Aorta (tissue), 5 donors: ENCODE measurements around the gene C10orf95. TPM values are rescaled to one million over a fixed set of nuclear protein-coding genes. Genes with fewer than 3 reads are reported as not detected.

ENCODE experiments used
- ATAC-seq: fragments of 200-7000 bp; cut with Tn5 transposase; one replicate; pipeline ENCODE4 v1.9.1; 2022; ENCODE audit warnings: moderate library complexity; ENCODE audit not compliant: low FRiP score
- DNase-seq, 2 donors: peaks; one replicate each; pipeline ENCODE4 v3.0.0-alpha.2; 2020
- H3K27ac ChIP-seq, 2 donors: one replicate each; pipeline ENCODE4 v1.5.1; 2013; ENCODE audit warnings: low read length in 2 of 2, mild to moderate bottlenecking in 2 of 2, moderate library complexity in 2 of 2, control low read depth in 1 of 2, inconsistent platforms in 1 of 2, low read depth in 1 of 2
- H3K27me3 ChIP-seq, 2 donors: one replicate each; pipeline ENCODE4 v1.6.1; 2013; ENCODE audit warnings: control low read depth in 1 of 2, low read length in 1 of 2, mild to moderate bottlenecking in 1 of 2, moderate library complexity in 1 of 2; ENCODE audit not compliant: insufficient read depth in 2 of 2, control insufficient read depth in 1 of 2
- H3K36me3 ChIP-seq, 2 donors: one replicate each; pipeline ENCODE4 v1.6.1; 2013; ENCODE audit warnings: control low read depth in 1 of 2, low read length in 1 of 2, mild to moderate bottlenecking in 1 of 2; ENCODE audit not compliant: insufficient read depth in 2 of 2, control insufficient read depth in 1 of 2
- H3K4me1 ChIP-seq, 2 donors: one replicate each; pipeline ENCODE4 v1.6.1; 2013; ENCODE audit warnings: low read length in 2 of 2, control low read depth in 1 of 2, mild to moderate bottlenecking in 1 of 2, moderate library complexity in 1 of 2; ENCODE audit not compliant: insufficient read depth in 2 of 2, control insufficient read depth in 1 of 2
- H3K4me3 ChIP-seq, 2 donors: one replicate each; pipeline ENCODE4 v1.5.1; 2013; ENCODE audit warnings: low read length in 2 of 2, control low read depth in 1 of 2, mild to moderate bottlenecking in 1 of 2
- H3K9me3 ChIP-seq: one replicate; pipeline ENCODE4 v1.6.1; 2013; ENCODE audit warnings: mild to moderate bottlenecking, low read length; ENCODE audit not compliant: control insufficient read depth
- WGBS, 2 donors: extraction: QIAGEN DNeasy Blood & Tissue Kit; methylation state at CpG; one replicate each; pipeline ENCODE4 v1.1.7; 2013; 5-methylcytosine and 5-hydroxymethylcytosine counted together
- intact Hi-C, 2 donors: fragments of 100-400 bp; cut with DNase I; formaldehyde crosslinking; loops; one replicate each; pipeline versions ENCODE4 v1.14.2 to v1.15.0; 2022
- polyA plus RNA-seq, 2 donors: library from polyadenylated mRNA; stranded (reverse); fragments of 200-250 nt; gene quantifications; one replicate each; pipeline ENCODE4 v1.2.3, GENCODE V29; 2013
- total RNA-seq, 2 donors: library from RNA; stranded (reverse); fragmentation: NEBNext Ultra II Directional; extraction: Animal tissue kit (Norgen Biotek cat#: 25700); gene quantifications; one replicate each; pipeline ENCODE4 v1.2.1, GENCODE V29; 2021
- donor health status: healthy with polysubstance abuse.
- donor health status: Bipolar disorder and iron deficiency.
- donor health status: DM: no; HTN: no; CAD: no.
- donor health status: DM: no; HTN: no; CAD: no.
- donor health status: DM: yes; HTN: yes; CAD: no.

C10orf95 gene
- total and polyA plus RNA-seq, 4 donors, result 0.36 TPM; not detected in 3

- DNase-seq (no peak), ATAC-seq (no peak)
- no peaks in the 10 kb centered on the region for H3K9me3 ChIP-seq
- WGBS, 2 donors, result 79 to 88% methylated on average over 6 of the region's 6 CpGs
- H3K4me1 ChIP-seq, result no peaks in the 10 kb centered on the region
- H3K27me3 ChIP-seq, result no peaks in the 10 kb centered on the region
- intact Hi-C loops, result no loop called here
- no peaks in the 10 kb centered on the region for H3K36me3 ChIP-seq
- no peak overlapping the region for H3K4me3 ChIP-seq
- no peak overlapping the region for H3K27ac ChIP-seq
Measured at GRCh38 chr10:102405632-102406031, 45.7 kb downstream of the C10orf95 start.

- DNase-seq (no peak), ATAC-seq (no peak)
- no peak overlapping the region for H3K27ac ChIP-seq
- H3K9me3 ChIP-seq, result no peaks in the 10 kb centered on the region
- intact Hi-C loops, result no loop called here
- no peaks in the 10 kb centered on the region for H3K4me1 ChIP-seq
- H3K4me3 ChIP-seq, result no peak overlapping the region
- no peaks in the 10 kb centered on the region for H3K27me3 ChIP-seq
- H3K36me3 ChIP-seq, result no peaks in the 10 kb centered on the region
- 85 to 87% methylated on average over 19 of the region's 19 CpGs for WGBS, 2 donors
Measured at GRCh38 chr10:102405108-102405571, 46.2 kb downstream of the C10orf95 start.

GRCh38 chr10:102404361-102405107 lies 46.8 kb downstream of the C10orf95 start:
- intact Hi-C loops, result no loop called here
- Histone ChIP-seq H3K36me3 (no peaks in the 10 kb centered on the region), H3K9me3 (no peaks in the 10 kb centered on the region), H3K4me3 (no peak overlapping the region), H3K27me3 (no peaks in the 10 kb centered on the region), H3K27ac (no peak overlapping the region), H3K4me1 (no peaks in the 10 kb centered on the region)
- ATAC-seq, result no peak
- WGBS, 2 donors, result 88 to 91% methylated on average over 16 to 17 of the region's 17 CpGs
- DNase-seq, result peak in 1 of 2 donors; percentile 29

GRCh38 chr10:102403115-102403514 lies 48.2 kb downstream of the C10orf95 start:
- Histone ChIP-seq H3K27ac (no peak overlapping the region), H3K4me1 (no peaks in the 10 kb centered on the region), H3K9me3 (no peaks in the 10 kb centered on the region), H3K36me3 (no peaks in the 10 kb centered on the region), H3K27me3 (no peaks in the 10 kb centered on the region), H3K4me3 (no peak overlapping the region)
- WGBS, 2 donors, result 86% methylated on average over 13 of the region's 13 CpGs
- ATAC-seq, result no peak
- intact Hi-C loops, result no loop called here
- no peak for DNase-seq

GRCh38 chr10:102402512-102402896 lies 48.8 kb downstream of the C10orf95 start:
- Histone ChIP-seq H3K27ac (no peak overlapping the region), H3K9me3 (no peaks in the 10 kb centered on the region), H3K4me1 (no peaks in the 10 kb centered on the region), H3K4me3 (no peak overlapping the region), H3K36me3 (no peaks in the 10 kb centered on the region), H3K27me3 (no peaks in the 10 kb centered on the region)
- intact Hi-C loops, result no loop called here
- no peak for ATAC-seq
- no peak for DNase-seq
- WGBS, 2 donors, result 86 to 90% methylated on average over 5 of the region's 5 CpGs

GRCh38 chr10:102401735-102402511 lies 49.4 kb downstream of the C10orf95 start:
- no peaks in the 10 kb centered on the region for H3K9me3 ChIP-seq
- H3K27me3 ChIP-seq, result no peaks in the 10 kb centered on the region
- H3K36me3 ChIP-seq, result no peaks in the 10 kb centered on the region
- no peak for DNase-seq
- 76 to 77% methylated on average over 18 of the region's 18 CpGs for WGBS, 2 donors
- H3K27ac ChIP-seq, result no peak overlapping the region
- intact Hi-C loops, result loop anchor here in 1 of 2 donors (2.0 kb wide), 1 partner anchor 173 kb away; no protein-coding TSS in a partner anchor
- ATAC-seq, result no peak
- H3K4me1 ChIP-seq, result no peaks in the 10 kb centered on the region
- H3K4me3 ChIP-seq, result no peak overlapping the region

- no peaks in the 10 kb centered on the region for H3K4me1 ChIP-seq
- H3K27ac ChIP-seq, result no peak overlapping the region
- 92 to 95% methylated on average over 8 of the region's 8 CpGs for WGBS, 2 donors
- no peaks in the 10 kb centered on the region for H3K27me3 ChIP-seq
- H3K36me3 ChIP-seq, result no peaks in the 10 kb centered on the region
- no peaks in the 10 kb centered on the region for H3K9me3 ChIP-seq
- intact Hi-C loops, result loop anchor here in 1 of 2 donors (2.0 kb wide), 1 partner anchor 172 kb away; no protein-coding TSS in a partner anchor
- H3K4me3 ChIP-seq, result no peak overlapping the region
- no peak for ATAC-seq
- no peak for DNase-seq
Measured at GRCh38 chr10:102401342-102401654, 50.0 kb downstream of the C10orf95 start.

GRCh38 chr10:102400598-102401341 lies 50.6 kb downstream of the C10orf95 start:
- no peak for DNase-seq
- no peak overlapping the region for H3K27ac ChIP-seq

More at GRCh38 chr10:102400598-102401341, 50.6 kb downstream of the C10orf95 start:
- no peaks in the 10 kb centered on the region for H3K36me3 ChIP-seq
- no peaks in the 10 kb centered on the region for H3K4me1 ChIP-seq
- H3K4me3 ChIP-seq, result no peak overlapping the region
- intact Hi-C loops, result loop anchor here in 1 of 2 donors (2.0 kb wide), 1 partner anchor 172 kb away; no protein-coding TSS in a partner anchor
- H3K9me3 ChIP-seq, result no peaks in the 10 kb centered on the region
- ATAC-seq, result no peak
- H3K27me3 ChIP-seq, result no peaks in the 10 kb centered on the region
- WGBS, 2 donors, result 90 to 91% methylated on average over 22 of the region's 22 CpGs
